ENCODE data around the gene KSR2. TPM values are rescaled to one million over a fixed set of nuclear protein-coding genes. Genes with fewer than 3 reads are reported as not detected.

The KSR2 gene
- total RNA-seq, 1 donor, result under 0.01 TPM

GRCh38 chr12:117622741-117623140 lies 346.0 kb downstream of the KSR2 start:
- no peak for TF ChIP-seq CTCF (IDR thresholded peaks at IDR 0.05; ENCODE audit: insufficient read depth, low read length)
- H3K4me3 ChIP-seq (ENCODE audit: low read depth, low read length), result no peak overlapping the region
- no peak for DNase-seq (ENCODE audit: low read depth)

GRCh38 chr12:117622087-117622486 lies 346.7 kb downstream of the KSR2 start:
- no peak for TF ChIP-seq CTCF (IDR thresholded peaks at IDR 0.05; ENCODE audit: insufficient read depth, low read length)
- no peak for DNase-seq (ENCODE audit: low read depth)

GRCh38 chr12:117607778-117608177 lies 361.0 kb downstream of the KSR2 start:
- no peak for TF ChIP-seq CTCF (IDR thresholded peaks at IDR 0.05; ENCODE audit: insufficient read depth, low read length)
- no peak overlapping the region for H3K4me3 ChIP-seq (ENCODE audit: low read depth, low read length)
- no peak for DNase-seq (ENCODE audit: low read depth)

More at GRCh38 chr12:117622087-117622486, 346.7 kb downstream of the KSR2 start:
- H3K4me3 ChIP-seq (ENCODE audit: low read depth, low read length), result no peak overlapping the region

- DNase-seq (ENCODE audit: low read depth), result no peak
- no peak overlapping the region for H3K4me3 ChIP-seq (ENCODE audit: low read depth, low read length)
- TF ChIP-seq CTCF (IDR thresholded peaks at IDR 0.05; ENCODE audit: insufficient read depth, low read length), result no peak
Observed at GRCh38 chr12:117606945-117607344, 361.8 kb downstream of the KSR2 start.

GRCh38 chr12:117606024-117606423 lies 362.8 kb downstream of the KSR2 start:
- no peak for DNase-seq (ENCODE audit: low read depth)
- no peak for TF ChIP-seq CTCF (IDR thresholded peaks at IDR 0.05; ENCODE audit: insufficient read depth, low read length)

GRCh38 chr12:117603316-117604113 lies 365.3 kb downstream of the KSR2 start:
- TF ChIP-seq CTCF (IDR thresholded peaks at IDR 0.05; ENCODE audit: insufficient read depth, low read length), result no peak
- DNase-seq (ENCODE audit: low read depth), result no peak
- no peak overlapping the region for H3K4me3 ChIP-seq (ENCODE audit: low read depth, low read length)

More at GRCh38 chr12:117606024-117606423, 362.8 kb downstream of the KSR2 start:
- no peak overlapping the region for H3K4me3 ChIP-seq (ENCODE audit: low read depth, low read length)
